Cardiac fibroblast (primary cell): ENCODE results near the gene C11orf21.
"Not testable (repeated sequence)": the region's sequence is repeated elsewhere in the genome, so short reads cannot be mapped to it uniquely, and the experiment has no call there.

Source experiments
- DNase-seq, 2 donors: peaks; one replicate each; pipeline versions ENCODE4 v3.0.0 to v3.0.0-alpha.2; 2010; ENCODE audit warnings: low read depth in 2 of 2
- H3K4me3 ChIP-seq, 2 donors: replicated peaks in 1 of 2; 1 replicate in 1 of 2; 2 replicates in 1 of 2; pipeline ENCODE4 v1.5.1; 2011; ENCODE audit warnings: low read depth in 2 of 2, low read length in 2 of 2, mild to moderate bottlenecking in 2 of 2, moderate library complexity in 1 of 2
- CTCF ChIP-seq: IDR thresholded peaks from one replicate; pipeline ENCODE4 v1.5.1; 2011; ENCODE audit warnings: low read depth, mild to moderate bottlenecking, low read length, inconsistent platforms

C11orf21 gene

DNA sequence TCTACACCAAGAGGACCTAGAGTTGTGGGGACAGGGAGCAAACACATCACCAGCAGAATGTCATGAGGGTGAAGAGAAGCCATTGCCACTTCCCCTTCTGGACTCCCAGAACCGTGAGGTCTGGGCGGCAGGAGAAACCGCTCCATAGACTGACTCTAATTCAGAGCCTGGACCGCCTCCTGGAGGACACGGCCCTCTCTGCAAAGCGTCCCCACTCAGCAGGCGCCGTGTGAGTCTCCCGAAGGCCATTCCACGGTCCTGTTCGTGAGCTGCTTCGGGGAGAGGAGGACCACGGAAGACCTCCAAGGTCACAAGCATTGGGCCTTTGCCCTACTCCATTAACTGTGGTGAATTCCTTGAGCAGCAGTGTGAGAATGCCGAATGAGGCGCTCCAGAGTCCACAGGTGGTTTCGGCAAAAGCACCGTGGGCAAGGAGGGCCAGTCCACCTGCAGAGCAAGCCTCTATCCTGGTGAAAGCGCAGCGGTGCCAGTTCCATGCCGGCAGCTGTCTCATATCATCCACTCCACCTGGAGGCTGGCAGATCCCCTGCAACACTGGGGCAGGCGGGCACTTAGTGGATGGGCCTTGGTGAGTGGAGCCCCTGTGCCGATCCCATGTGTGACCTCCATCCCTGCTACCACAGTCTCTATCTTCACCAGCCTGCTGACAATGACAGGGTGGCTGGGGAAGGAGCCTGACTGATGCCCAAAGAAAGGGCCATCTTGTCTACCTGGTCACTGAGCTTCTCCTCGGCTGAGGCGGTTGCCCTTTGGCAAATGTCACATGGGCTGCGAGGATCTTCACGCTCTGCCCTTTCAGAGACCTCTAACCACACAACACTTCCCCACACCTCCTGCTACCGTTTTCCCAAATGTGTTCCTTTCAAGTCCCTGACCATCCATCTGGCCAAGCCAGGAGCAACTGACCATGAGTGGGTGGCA is 7.5 kb downstream of the C11orf21 start:
- no peak for TF ChIP-seq CTCF
- no peak for DNase-seq
- H3K4me3 ChIP-seq = no peak overlapping the region

DNA sequence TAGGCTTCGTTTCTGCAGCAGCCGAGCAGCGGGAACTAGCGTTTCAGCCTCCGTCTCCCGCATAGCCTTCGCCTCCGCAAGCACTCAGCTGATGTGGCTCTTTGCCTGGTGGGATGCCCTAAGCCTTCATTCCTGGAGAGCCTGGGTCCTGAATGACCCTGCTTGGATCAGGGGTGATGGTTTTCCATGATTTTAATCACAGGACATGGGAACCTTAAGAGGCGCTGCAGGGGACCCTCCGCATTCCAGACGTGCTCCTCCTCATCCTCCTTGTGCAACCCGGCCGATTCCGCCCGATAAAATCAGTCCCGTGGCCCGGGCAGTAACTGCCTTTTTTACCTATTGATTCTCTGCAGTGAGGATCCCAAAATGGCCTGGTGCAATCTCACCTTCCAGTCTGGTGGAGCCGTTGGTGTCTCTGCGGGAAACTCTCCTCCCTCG is 8.2 kb downstream of the C11orf21 start:
- no peak for TF ChIP-seq CTCF
- H3K4me3 ChIP-seq = no peak overlapping the region
- DNase-seq = no peak

GRCh38 chr11:2290351-2290841 is 11.3 kb downstream of the C11orf21 start:
- TF ChIP-seq CTCF = no peak
- no peak overlapping the region for H3K4me3 ChIP-seq
- no peak for DNase-seq

GRCh38 chr11:2289859-2290258 is 11.9 kb downstream of the C11orf21 start:
- H3K4me3 ChIP-seq = no peak overlapping the region
- no peak for TF ChIP-seq CTCF
- DNase-seq = no peak

GRCh38 chr11:2289350-2289749 is 12.4 kb downstream of the C11orf21 start:
- DNase-seq = no peak
- H3K4me3 ChIP-seq = no peak overlapping the region
- no peak for TF ChIP-seq CTCF

GRCh38 chr11:2287091-2287490 is 14.6 kb downstream of the C11orf21 start:
- no peak for DNase-seq
- TF ChIP-seq CTCF = no peak
- no peak overlapping the region for H3K4me3 ChIP-seq

DNA sequence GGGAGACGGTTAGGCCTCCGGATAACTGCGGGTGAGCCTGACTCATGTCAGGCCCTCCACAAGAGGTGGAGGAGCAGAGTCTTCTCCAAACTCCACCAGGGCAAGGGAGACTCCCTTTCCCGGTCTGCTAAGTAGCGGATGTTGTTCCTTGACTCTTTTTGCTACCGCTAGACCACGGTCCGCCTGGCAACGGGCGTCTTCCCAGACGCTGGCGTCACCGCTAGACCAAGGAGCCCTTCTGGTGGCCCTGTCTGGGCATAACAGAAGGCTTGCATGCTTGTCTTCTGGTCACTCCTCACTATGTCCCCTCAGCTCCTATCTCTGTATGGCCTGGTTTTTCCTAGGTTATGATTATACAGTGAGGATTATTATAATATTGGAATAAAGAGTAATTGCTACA is 15.4 kb downstream of the C11orf21 start:
- H3K4me3 ChIP-seq, DNase-seq: not testable (repeated sequence)
